Suppressor macrophage treated with lipopolysaccharide for 4 hours (primary cell): ENCODE measurements around the gene KREMEN1.
"Not testable (repeated sequence)": the region's sequence is repeated elsewhere in the genome, so short reads cannot be mapped to it uniquely, and the experiment has no call there.

Experiments used
- DNase-seq: peaks from one replicate; pipeline ENCODE4 v3.0.0-alpha.2; 2020

KREMEN1 gene, protein sequence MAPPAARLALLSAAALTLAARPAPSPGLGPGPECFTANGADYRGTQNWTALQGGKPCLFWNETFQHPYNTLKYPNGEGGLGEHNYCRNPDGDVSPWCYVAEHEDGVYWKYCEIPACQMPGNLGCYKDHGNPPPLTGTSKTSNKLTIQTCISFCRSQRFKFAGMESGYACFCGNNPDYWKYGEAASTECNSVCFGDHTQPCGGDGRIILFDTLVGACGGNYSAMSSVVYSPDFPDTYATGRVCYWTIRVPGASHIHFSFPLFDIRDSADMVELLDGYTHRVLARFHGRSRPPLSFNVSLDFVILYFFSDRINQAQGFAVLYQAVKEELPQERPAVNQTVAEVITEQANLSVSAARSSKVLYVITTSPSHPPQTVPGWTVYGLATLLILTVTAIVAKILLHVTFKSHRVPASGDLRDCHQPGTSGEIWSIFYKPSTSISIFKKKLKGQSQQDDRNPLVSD

DNA sequence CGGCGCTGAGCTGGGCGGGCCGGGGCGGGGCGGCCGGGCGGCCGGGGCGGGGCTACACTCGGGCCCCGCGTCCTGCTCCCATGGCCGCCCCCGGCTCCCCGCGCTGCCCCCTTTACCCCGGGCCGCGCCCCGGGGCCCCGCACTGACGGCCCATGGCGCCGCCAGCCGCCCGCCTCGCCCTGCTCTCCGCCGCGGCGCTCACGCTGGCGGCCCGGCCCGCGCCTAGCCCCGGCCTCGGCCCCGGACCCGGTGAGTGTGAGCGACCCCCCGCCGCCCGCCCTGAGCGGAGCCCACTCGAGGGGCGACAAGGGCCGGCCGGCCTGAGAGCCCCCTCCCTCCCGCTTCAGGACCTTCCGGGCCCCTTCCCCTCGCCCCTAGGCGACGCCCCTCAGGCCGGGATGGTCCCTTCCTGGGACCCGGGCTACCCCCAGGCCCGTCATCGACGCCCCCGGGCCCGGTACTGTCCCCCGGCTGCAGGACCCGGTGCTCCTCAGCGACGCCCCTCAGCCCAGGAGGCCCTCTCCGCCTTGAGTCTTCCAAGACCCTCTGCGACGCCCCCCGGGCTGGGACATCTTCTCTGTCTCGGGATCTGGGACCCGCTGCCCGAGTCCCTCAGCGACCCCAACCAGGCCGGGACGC is at the start of gene KREMEN1:
TSS of gene KREMEN1 (plus strand) at position 57 of the 639 bp plus-strand sequence. CDS start at position 153, 96 bp downstream.
- DNase-seq = no peak

GRCh38 chr22:29023172-29023796 is 49.6 kb upstream of the KREMEN1 start:
- no peak for DNase-seq

- no peak for DNase-seq
Measured at GRCh38 chr22:29026579-29026978, 46.3 kb upstream of the KREMEN1 start.

DNA sequence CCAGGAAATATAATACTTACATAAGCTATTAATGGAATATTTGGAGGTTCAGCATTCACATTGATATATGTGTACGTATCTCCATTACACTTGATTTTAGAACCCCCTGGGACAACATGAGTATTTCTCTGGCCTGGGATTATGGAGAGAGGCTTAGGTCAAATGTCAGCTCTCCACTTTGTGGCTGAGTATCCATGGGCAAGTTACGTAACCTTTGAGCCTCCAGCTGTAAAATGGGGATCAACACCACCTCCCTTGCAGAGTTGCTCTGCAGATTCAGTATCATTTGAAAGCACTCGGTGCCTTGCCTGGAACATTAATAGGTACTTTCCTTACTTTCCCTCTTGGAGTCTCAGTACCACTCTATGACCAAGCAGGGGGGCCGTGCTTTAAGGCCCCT is 44.4 kb upstream of the KREMEN1 start:
- DNase-seq = no peak

- DNase-seq = no peak
Measured at GRCh38 chr22:29029202-29030000, 43.4 kb upstream of the KREMEN1 start.

DNA sequence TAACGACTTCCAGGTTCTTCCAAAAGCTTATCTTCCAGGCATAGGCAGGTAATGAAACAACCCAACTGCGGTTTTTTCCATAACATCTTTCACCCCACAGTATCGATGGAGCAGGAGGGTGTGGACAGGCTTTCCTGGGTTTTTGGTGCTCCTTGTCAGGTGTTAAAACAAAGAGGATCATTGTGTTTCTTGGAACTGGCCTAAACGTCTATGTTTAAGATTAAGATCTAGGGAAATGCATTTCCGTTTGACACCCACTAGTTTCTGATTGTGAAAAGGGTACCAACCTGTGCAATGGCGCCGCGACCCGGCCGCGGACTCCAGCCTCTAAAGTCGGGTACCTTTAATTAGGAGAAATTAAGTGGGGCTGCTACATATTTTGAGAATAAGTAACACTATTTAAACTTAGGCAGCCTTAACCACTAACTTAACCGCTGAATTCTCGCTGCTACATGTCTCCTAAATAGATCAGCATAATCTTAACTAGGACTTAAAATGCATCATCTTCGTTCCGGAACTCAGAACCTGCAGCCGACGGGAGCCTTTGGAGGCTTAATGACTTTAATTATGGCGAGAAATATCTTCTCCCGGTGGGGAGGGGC is 42.7 kb upstream of the KREMEN1 start:
- no peak for DNase-seq

GRCh38 chr22:29030618-29031226 is 42.1 kb upstream of the KREMEN1 start:
- no peak for DNase-seq

- peak; percentile 54 for DNase-seq
Measured at GRCh38 chr22:29031227-29032011, 41.4 kb upstream of the KREMEN1 start.

- DNase-seq = no peak
Measured at GRCh38 chr22:29032014-29032475, 40.8 kb upstream of the KREMEN1 start.

DNA sequence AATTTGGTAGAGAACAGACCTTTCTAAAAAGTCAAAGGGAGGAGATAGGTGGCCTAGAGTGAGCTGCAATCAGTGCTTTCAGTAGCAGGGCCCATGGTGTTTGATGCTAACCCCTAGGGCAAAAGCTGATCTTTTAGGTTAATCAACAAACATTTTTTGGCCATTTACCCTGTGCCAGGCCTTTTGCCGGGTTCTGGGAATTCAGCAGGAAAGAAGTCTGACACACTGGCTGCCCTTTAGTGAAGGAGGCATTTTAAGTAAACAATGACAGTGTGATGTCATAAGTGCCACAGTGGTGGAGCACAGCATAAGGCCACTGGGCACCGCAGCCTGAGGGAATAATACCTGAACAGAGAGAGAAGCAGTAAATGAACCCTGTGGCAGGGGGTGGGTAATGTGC is 40.3 kb upstream of the KREMEN1 start:
- DNase-seq = no peak

DNA sequence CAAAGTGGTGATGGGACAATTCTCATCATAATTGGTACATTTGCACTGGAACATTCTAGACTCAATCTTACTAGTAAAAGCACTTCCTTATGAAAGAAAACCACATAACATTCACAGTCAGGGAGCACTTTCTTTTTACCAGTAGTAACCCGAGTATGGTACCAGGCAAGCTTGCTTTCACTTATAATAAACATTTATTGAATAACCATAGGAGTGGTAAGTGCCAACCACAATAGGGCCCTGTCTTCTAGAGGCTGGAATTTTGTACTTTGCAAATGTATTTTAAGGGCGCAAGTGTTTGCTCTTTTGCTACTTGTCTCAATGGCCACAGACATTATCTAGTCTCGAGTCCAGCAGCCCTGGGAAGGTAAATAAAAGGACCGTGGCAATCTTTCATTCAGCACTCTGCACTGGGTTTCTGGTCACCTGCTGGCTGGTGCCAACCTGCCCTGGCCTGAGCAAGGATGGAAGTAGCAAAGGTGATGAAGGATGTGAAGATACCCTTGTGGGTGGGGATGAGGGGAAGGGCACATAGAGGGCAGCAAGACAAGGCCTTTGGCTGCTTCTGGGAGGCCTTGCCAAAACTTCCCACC is 35.4 kb upstream of the KREMEN1 start:
- DNase-seq = no peak

DNA sequence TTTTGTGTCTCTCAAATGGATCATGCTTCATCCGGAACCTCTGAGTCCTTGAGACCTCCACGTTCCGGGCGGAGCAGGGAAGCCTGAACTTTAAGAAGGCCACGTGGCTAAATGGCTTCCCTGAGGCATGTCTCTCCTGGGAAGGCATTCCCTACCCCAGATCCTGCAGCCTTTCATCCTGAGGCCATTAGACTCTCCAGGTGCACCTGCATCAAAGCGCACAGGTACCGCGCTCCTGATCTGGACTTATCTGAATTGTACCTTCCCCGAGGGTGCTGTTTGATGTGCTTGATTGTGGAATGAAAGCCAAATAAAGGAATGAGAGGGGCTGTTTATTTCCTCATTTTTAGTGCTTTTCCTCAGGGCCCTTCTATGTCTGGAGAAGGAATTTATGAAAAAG is 33.7 kb upstream of the KREMEN1 start:
- DNase-seq = no peak

GRCh38 chr22:29039684-29040083 is 33.2 kb upstream of the KREMEN1 start:
- DNase-seq = not testable (repeated sequence)

DNA sequence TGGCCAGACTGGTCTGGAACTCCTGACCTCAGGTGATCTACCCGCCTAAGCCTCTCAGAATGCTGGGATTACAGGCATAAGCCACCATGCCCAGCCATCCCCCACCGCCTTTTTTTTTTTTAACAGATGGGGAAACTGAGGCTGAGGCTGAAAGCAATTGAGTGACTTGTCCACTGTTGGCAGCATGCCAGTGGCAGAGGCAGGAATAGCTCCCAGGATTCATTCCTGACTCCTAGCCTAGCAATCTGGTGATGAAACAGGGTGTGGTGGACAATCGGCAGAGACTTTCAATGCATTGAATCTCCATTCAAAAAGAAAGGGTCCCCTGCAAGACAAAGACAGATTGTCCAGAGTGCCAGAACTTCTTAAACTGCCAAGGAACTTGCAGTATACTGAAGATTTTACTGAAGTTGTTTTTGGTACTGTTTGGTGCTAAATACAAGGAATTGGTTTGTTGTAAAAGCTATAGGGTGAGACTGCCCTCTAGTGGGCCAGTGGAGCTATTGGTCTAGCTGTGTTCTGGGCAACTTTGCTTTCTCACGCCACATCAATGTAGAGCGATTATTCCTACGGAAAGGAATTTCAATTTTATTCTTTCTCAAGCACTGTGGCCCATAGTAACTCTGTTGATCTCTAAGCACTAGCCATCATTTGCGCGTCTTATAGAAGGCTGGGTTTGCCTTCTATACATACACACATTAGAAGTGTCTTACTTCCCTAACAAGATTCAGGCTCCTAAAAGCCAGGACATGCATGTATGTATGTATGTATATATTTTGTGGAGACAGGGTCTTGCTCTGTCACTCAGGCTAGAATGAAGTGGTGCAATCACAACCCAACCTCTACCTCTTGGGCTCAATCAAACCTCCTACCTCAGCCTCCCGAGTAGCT is 32.2 kb upstream of the KREMEN1 start:
- peak; percentile 80 for DNase-seq

- no peak for DNase-seq
Measured at GRCh38 chr22:29041408-29041807, 31.4 kb upstream of the KREMEN1 start.

DNA sequence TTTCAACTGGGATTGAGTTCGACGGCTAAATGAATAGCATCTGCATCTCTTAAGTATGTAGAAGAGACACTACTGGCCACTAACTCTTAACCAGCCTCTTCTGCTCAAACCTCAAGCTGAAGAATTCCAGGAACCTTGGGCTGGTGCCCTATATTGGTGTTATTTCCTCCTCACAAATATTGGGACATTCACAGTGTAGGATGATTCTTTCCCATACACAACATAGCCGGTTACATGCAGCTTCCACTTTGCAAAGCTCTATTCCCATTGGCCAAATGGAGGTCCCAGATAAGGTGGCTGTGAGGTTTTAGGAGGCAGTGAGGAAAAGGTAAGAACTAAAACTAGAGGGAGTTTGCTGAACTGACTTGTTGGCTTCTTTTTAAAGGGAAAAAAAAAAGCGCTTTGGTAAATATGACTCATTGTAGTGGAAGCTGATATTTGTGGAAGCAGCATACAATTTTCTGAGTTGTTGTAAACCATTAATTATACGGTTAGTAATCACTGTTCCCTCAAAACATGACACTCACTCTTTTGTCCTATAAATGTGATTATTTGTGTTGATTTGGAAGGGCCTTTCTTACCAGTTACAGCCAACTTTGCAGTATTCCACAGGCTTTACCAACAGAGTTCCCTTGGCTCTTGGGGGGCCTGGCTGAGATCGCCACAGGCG is 28.8 kb upstream of the KREMEN1 start:
- DNase-seq = no peak

DNA sequence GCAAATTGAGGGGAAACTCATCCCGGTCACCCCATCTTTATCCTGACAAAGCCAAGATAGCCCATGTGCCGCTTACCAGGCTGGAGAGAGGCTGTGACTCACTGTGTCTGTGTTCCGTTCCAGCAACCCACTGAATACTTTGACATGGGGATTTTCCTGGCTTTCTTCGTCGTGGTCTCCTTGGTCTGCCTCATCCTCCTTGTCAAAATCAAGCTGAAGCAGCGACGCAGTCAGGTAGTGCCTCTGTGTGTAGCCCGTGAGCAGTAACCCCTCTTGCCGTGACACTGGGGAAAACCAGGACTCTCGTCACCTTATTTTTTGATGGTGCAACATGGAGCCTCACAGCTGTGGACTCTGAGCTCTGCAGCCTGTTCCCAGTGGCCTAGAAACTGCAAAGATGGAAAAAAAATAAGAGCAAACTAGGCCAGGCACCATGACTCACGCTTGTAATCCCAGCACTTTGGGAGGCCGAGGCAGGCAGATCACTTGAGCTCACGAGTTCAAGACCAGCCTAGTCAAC is 28.1 kb upstream of the KREMEN1 start:
- no peak for DNase-seq

- no peak for DNase-seq
Measured at GRCh38 chr22:29048822-29049654, 23.8 kb upstream of the KREMEN1 start.
